ENCODE data around the gene WDR7. TPM values are rescaled to one million over a fixed set of nuclear protein-coding genes. Genes with fewer than 3 reads are reported as not detected.

The WDR7 gene
- total RNA-seq, 1 experiment from 2014 or later, result 11.5 TPM

GRCh38 chr18:56836173-56836572, 185.0 kb downstream of the WDR7 start:
- Histone ChIP-seq H3K4me1 (ENCODE audit: control insufficient read depth in 1 of 2, insufficient read depth in 2 of 2, low read length in 2 of 2) (no peaks in the 10 kb centered on the region), H3K4me3 (replicated peaks in 1 of 2; ENCODE audit: low read depth in 1 of 2, low read length in 2 of 2) (no peak overlapping the region), H3K27me3 (ENCODE audit: insufficient read depth, low read length) (no peaks in the 10 kb centered on the region), H3K9me3 (ENCODE audit: control insufficient read depth in 1 of 2, insufficient read depth in 1 of 2, low read depth in 1 of 2, low read length in 2 of 2) (no peaks in the 10 kb centered on the region), H3K4me2 (ENCODE audit: low read length) (no peak overlapping the region), H3K79me2 (ENCODE audit: insufficient read depth, low read length) (no peaks in the 10 kb centered on the region), H3K36me3 (ENCODE audit: control insufficient read depth in 1 of 2, insufficient read depth in 2 of 2, low read length in 2 of 2) (no peaks in the 10 kb centered on the region), H3K9me2 (ENCODE audit: insufficient read depth) (no peaks in the 10 kb centered on the region), H3K9ac (ENCODE audit: low read length) (no peak overlapping the region), H2AFZ (ENCODE audit: low read depth, low read length, poor library complexity, severe bottlenecking) (no peak overlapping the region), H4K20me1 (ENCODE audit: insufficient read depth) (no peaks in the 10 kb centered on the region), H3K27ac (ENCODE audit: low read depth, low read length) (no peak overlapping the region)
- ATAC-seq (no peak), DNase-seq (ENCODE audit: low read depth, low spot score) (no peak)
- no TSS peak for BruUV-seq (replicated peaks)
- POLR2A ChIA-PET, result no interaction called here
- no peak for TF ChIP-seq CEBPB (IDR thresholded peaks at IDR 0.05; ENCODE audit: low read depth)
- TF ChIP-seq ZFX (IDR thresholded peaks at IDR 0.05), result no peak
- intact Hi-C loops (cut with micrococcal nuclease), result no loop called here
- CTCF ChIA-PET, result no interaction called here
- RAD21 ChIA-PET (ENCODE audit: low non-redundant PET in 1 of 2, low total read pairs in 2 of 2, uncharacterized antibody in 2 of 2, unreplicated experiment in 2 of 2), result no interaction called here

DNA sequence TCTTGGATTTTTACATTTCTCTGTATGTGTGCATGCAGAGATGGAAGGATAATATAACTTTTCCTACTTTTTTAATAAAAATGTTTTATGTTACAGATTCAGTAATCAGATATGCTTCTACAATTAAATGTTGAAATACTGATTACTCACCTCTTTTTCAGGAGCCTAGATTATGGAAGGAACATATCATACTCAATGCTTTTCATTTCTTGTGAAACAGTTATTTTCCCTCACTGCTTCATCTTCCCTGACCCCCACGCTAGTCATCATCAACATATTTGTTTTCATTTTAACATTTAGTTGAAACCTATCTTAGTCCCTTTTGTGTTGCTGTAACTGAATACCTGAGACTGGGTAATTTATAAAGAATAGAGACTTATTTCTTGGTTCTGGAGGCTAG, 190.7 kb downstream of the WDR7 start:
- Histone ChIP-seq H3K9me3 (ENCODE audit: control insufficient read depth in 1 of 2, insufficient read depth in 1 of 2, low read depth in 1 of 2, low read length in 2 of 2) (no peaks in the 10 kb centered on the region), H3K9ac (ENCODE audit: low read length) (no peak overlapping the region), H3K27ac (ENCODE audit: low read depth, low read length) (no peak overlapping the region), H3K4me1 (ENCODE audit: control insufficient read depth in 1 of 2, insufficient read depth in 2 of 2, low read length in 2 of 2) (no peaks in the 10 kb centered on the region), H3K4me2 (ENCODE audit: low read length) (no peak overlapping the region), H3K27me3 (ENCODE audit: insufficient read depth, low read length) (no peaks in the 10 kb centered on the region), H3K79me2 (ENCODE audit: insufficient read depth, low read length) (no peaks in the 10 kb centered on the region), H2AFZ (ENCODE audit: low read depth, low read length, poor library complexity, severe bottlenecking) (no peak overlapping the region), H4K20me1 (ENCODE audit: insufficient read depth) (no peaks in the 10 kb centered on the region; the same call in 1 of the 2 replicates), H3K9me2 (ENCODE audit: insufficient read depth) (0 out of 2 replicates have a peak, but pooled peaks cover 4% of the 10 kb centered on the region), H3K4me3 (replicated peaks in 1 of 2; ENCODE audit: low read depth in 1 of 2, low read length in 2 of 2) (no peak overlapping the region), H3K36me3 (ENCODE audit: control insufficient read depth in 1 of 2, insufficient read depth in 2 of 2, low read length in 2 of 2) (no peaks in the 10 kb centered on the region)
- no TSS peak for BruUV-seq (replicated peaks)
- ChIA-PET CTCF (no interaction called here), RAD21 (ENCODE audit: low non-redundant PET in 1 of 2, low total read pairs in 2 of 2, uncharacterized antibody in 2 of 2, unreplicated experiment in 2 of 2) (no interaction called here), POLR2A (no interaction called here)
- no peak for ATAC-seq
- intact Hi-C loops (cut with micrococcal nuclease), result no loop called here
- TF ChIP-seq CBX3 (IDR thresholded peaks at IDR 0.05; ENCODE audit: low read depth) (no peak), EZH2 (IDR thresholded peaks at IDR 0.05) (no peak), FOSL1 (IDR thresholded peaks at IDR 0.05; ENCODE audit: low read depth) (no peak), YY1 (IDR thresholded peaks at IDR 0.05; ENCODE audit: extremely low read depth, insufficient replicate concordance, low read depth, low read length) (no peak), TCF7L2 (IDR thresholded peaks at IDR 0.05; ENCODE audit: borderline replicate concordance, extremely low read depth, insufficient read depth, insufficient read length) (no peak), POLR2A (IDR thresholded peaks at IDR 0.05; ENCODE audit: borderline replicate concordance, extremely low read depth, insufficient read depth, insufficient read length) (no peak), EGR1 (IDR thresholded peaks at IDR 0.05; ENCODE audit: low read depth) (no peak)
- TF ChIP-seq, protein P1, sequence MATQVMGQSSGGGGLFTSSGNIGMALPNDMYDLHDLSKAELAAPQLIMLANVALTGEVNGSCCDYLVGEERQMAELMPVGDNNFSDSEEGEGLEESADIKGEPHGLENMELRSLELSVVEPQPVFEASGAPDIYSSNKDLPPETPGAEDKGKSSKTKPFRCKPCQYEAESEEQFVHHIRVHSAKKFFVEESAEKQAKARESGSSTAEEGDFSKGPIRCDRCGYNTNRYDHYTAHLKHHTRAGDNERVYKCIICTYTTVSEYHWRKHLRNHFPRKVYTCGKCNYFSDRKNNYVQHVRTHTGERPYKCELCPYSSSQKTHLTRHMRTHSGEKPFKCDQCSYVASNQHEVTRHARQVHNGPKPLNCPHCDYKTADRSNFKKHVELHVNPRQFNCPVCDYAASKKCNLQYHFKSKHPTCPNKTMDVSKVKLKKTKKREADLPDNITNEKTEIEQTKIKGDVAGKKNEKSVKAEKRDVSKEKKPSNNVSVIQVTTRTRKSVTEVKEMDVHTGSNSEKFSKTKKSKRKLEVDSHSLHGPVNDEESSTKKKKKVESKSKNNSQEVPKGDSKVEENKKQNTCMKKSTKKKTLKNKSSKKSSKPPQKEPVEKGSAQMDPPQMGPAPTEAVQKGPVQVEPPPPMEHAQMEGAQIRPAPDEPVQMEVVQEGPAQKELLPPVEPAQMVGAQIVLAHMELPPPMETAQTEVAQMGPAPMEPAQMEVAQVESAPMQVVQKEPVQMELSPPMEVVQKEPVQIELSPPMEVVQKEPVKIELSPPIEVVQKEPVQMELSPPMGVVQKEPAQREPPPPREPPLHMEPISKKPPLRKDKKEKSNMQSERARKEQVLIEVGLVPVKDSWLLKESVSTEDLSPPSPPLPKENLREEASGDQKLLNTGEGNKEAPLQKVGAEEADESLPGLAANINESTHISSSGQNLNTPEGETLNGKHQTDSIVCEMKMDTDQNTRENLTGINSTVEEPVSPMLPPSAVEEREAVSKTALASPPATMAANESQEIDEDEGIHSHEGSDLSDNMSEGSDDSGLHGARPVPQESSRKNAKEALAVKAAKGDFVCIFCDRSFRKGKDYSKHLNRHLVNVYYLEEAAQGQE (IDR thresholded peaks at IDR 0.05; ENCODE audit: low read depth), result no peak
- no peak for DNase-seq (ENCODE audit: low read depth, low spot score)
